Endothelial cell of umbilical vein (primary cell): ENCODE results near the gene AGBL5. TPM values are rescaled to one million over a fixed set of nuclear protein-coding genes. Genes with fewer than 3 reads are reported as not detected.

Experiments
- BruUV-seq: library from RNA; stranded (reverse); fragments of 400-500 nt; replicated peaks from 2 replicates; lab custom pipeline; 2021; lab: Mats Ljungman, UMichigan
- CTCF ChIA-PET: fragments of 300-600, 350-600 bp; sonication (Branson Sonifier 250); formaldehyde crosslinking; loops from one replicate; lab custom pipeline; 2021; ENCODE audit warnings: antibody characterized with exemption, inconsistent platforms; lab: Charles Lee
- POLR2A ChIA-PET: fragments of 300-600, 350-600 bp; sonication (Branson Sonifier 250); formaldehyde crosslinking; loops from one replicate; lab custom pipeline; 2021; ENCODE audit warnings: antibody characterized with exemption, inconsistent platforms; lab: Charles Lee
- DNase-seq: peaks from one replicate; pipeline ENCODE4 v3.0.0-alpha.2; 2011; ENCODE audit warnings: low read depth, low spot score
- FAIRE-seq: peaks from 2 replicates; lab custom pipeline; 2011; peaks lifted over from hg19 to GRCh38; lab: Jason Lieb, UNC
- H2AFZ ChIP-seq: 2 replicates; pipeline ENCODE4 v1.6.0; 2012; ENCODE audit warnings: low read depth, low read length, control low read depth, inconsistent platforms
- H3K27ac ChIP-seq: 2 replicates; pipeline ENCODE4 v1.5.1; 2011; ENCODE audit warnings: low read depth, mild to moderate bottlenecking, control low read depth, low read length, moderate library complexity; ENCODE audit not compliant: insufficient read depth
- H3K27me3 ChIP-seq, 2 experiments: 2 replicates each; pipeline versions ENCODE4 v1.6.0 to v1.6.1; 2011; ENCODE audit warnings: low read length in 2 of 2, mixed read lengths in 1 of 2; ENCODE audit not compliant: control insufficient read depth in 2 of 2, insufficient read depth in 2 of 2
- H3K36me3 ChIP-seq, 2 experiments: 2 replicates in 1 of 2; 3 replicates in 1 of 2; pipeline ENCODE4 v1.5.1; 2011; ENCODE audit warnings: low read length in 2 of 2, mild to moderate bottlenecking in 1 of 2, moderate library complexity in 1 of 2; ENCODE audit not compliant: control insufficient read depth in 2 of 2, insufficient read depth in 2 of 2; ENCODE audit errors: extremely low read depth in 1 of 2
- H3K4me1 ChIP-seq: 3 replicates; pipeline ENCODE4 v1.5.1; 2011; ENCODE audit warnings: mild to moderate bottlenecking, low read length; ENCODE audit not compliant: control insufficient read depth, insufficient read depth; ENCODE audit errors: extremely low read depth
- H3K4me2 ChIP-seq: 2 replicates; pipeline ENCODE4 v1.6.1; 2011; ENCODE audit warnings: low read length, control low read depth, mixed read lengths; ENCODE audit not compliant: insufficient read depth
- H3K4me3 ChIP-seq, 3 experiments: fragments of 200-600 bp in 1 of 3; sonication (generic), shearing (Covaris generic) in 1 of 3; replicated peaks in 1 of 3; 2 replicates each; pipeline ENCODE4 v1.5.1; 2011 to 2016; ENCODE audit warnings: control low read depth in 3 of 3, low read length in 3 of 3, mild to moderate bottlenecking in 2 of 3, inconsistent platforms in 1 of 3, low read depth in 1 of 3, moderate library complexity in 1 of 3; ENCODE audit not compliant: insufficient read depth in 1 of 3
- H3K79me2 ChIP-seq: 2 replicates; pipeline ENCODE4 v1.6.0; 2012; ENCODE audit warnings: low read length, inconsistent platforms; ENCODE audit not compliant: control insufficient read depth, insufficient read depth
- H3K9ac ChIP-seq: replicated peaks from 2 replicates; pipeline ENCODE3; 2011; ENCODE audit warnings: low read length, control low read depth; ENCODE audit not compliant: insufficient read depth; ENCODE audit errors: extremely low read depth
- H3K9me1 ChIP-seq: replicated peaks from 3 replicates; pipeline ENCODE4 v1.6.0; 2011; ENCODE audit warnings: mild to moderate bottlenecking, low read length; ENCODE audit not compliant: control insufficient read depth, insufficient read depth; ENCODE audit errors: extremely low read depth
- H3K9me3 ChIP-seq: replicated peaks from 2 replicates; pipeline ENCODE4 v1.5.1; 2012; ENCODE audit warnings: low read length, inconsistent platforms; ENCODE audit not compliant: control insufficient read depth, insufficient read depth
- H4K20me1 ChIP-seq: replicated peaks from 2 replicates; pipeline ENCODE3; 2011; ENCODE audit warnings: mild to moderate bottlenecking, low read length; ENCODE audit not compliant: control insufficient read depth, insufficient read depth; ENCODE audit errors: extremely low read depth
- EZH2 ChIP-seq: IDR thresholded peaks from 2 replicates; pipeline ENCODE4 v1.6.1; 2012; ENCODE audit warnings: borderline replicate concordance, low read depth, mild to moderate bottlenecking, moderate library complexity, low read length, inconsistent platforms; ENCODE audit not compliant: severe bottlenecking
- FOS ChIP-seq: IDR thresholded peaks from 2 replicates; pipeline ENCODE4 v1.6.1; 2011; ENCODE audit warnings: mild to moderate bottlenecking, low read length, moderate library complexity, borderline replicate concordance; ENCODE audit not compliant: insufficient read depth
- GATA2 ChIP-seq: IDR thresholded peaks from 2 replicates; pipeline ENCODE4 v1.7.0; 2011; ENCODE audit warnings: low read depth, mild to moderate bottlenecking, moderate library complexity, mixed read lengths, low read length; ENCODE audit not compliant: insufficient read length, insufficient read depth
- JUN ChIP-seq: IDR thresholded peaks from 2 replicates; pipeline ENCODE4 v1.6.1; 2011; ENCODE audit warnings: borderline replicate concordance, low read depth; ENCODE audit not compliant: insufficient read length, insufficient read depth
- MAX ChIP-seq: IDR thresholded peaks from 2 replicates; pipeline ENCODE4 v1.6.1; 2011; ENCODE audit not compliant: insufficient read depth, insufficient read length
- MYC ChIP-seq: IDR thresholded peaks from one replicate; pipeline ENCODE4 v1.6.1; 2011; ENCODE audit warnings: mild to moderate bottlenecking, low read depth, low read length
- POLR2A ChIP-seq: IDR thresholded peaks from 2 replicates; pipeline ENCODE4 v1.6.1; 2012; ENCODE audit warnings: low read depth, mild to moderate bottlenecking, control low read depth, low read length
- POLR2AphosphoS5 ChIP-seq: IDR thresholded peaks from 2 replicates; pipeline ENCODE4 v1.6.1; 2012; ENCODE audit warnings: low read depth, mild to moderate bottlenecking, control low read depth, low read length, moderate library complexity; ENCODE audit not compliant: insufficient read depth
- dilution Hi-C: fragments of 300-500 bp; cut with MboI; formaldehyde crosslinking; loops from one replicate; pipeline ENCODE4 v1.15.0; 2019; ENCODE audit warnings: low sequenced_read_pairs; ENCODE audit not compliant: extremely low pct_ligation_motif_present
- intact Hi-C: fragments of 100-400 bp; cut with micrococcal nuclease; formaldehyde crosslinking; loops from one replicate; pipeline ENCODE4 v1.10.0; 2022
- polyA plus RNA-seq, 4 experiments: library from polyadenylated mRNA; depleted of rRNA in 3 of 4; stranded (reverse) in 3 of 4; unstranded in 1 of 4; fragments of >200 nt; gene quantifications; 2 replicates each; pipeline versions ENCODE4 v1.2.1 to v1.2.3, GENCODE V29; 2011 to 2012; ENCODE audit warnings: missing spikeins in 1 of 4
- total RNA-seq: library from RNA; stranded (reverse); gene quantifications from 2 replicates; pipeline ENCODE4 v1.2.3, GENCODE V29; 2021
- TF ChIP-seq, protein P1 (sequence below), 2 donors: IDR thresholded peaks; 1 replicate in 1 of 2; 2 replicates in 1 of 2; pipeline ENCODE4 v1.5.1; 2011; ENCODE audit warnings: low read length in 2 of 2, mild to moderate bottlenecking in 2 of 2, moderate library complexity in 2 of 2, control low read depth in 1 of 2, inconsistent platforms in 1 of 2, low read depth in 1 of 2; ENCODE audit not compliant: insufficient read depth in 1 of 2; ENCODE audit errors: extremely low read depth in 1 of 2

The AGBL5 gene
- total and polyA plus RNA-seq, 2 donors (not counting 3 experiments of a cell fraction or from before 2014, with no cell fraction given): 28.2 to 41.9 TPM

DNA sequence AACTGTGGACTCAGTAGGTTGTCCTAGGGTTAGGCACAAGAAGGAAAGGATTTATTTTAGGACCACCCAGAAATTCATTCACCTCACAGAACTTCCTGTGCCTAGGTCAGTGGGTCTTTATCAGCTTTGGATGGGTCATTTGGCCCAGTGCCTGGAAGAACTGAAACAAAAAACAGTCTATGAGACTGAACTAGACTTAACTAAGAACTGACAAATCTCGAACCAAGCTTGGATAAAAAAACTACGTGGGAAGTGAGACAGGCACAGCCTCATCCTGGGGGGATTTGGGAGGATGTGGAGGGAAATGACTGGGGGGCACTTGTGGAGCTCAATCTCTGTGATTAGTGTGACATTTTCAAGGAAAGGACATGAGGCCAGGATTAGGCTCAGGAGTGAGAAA, 22.3 kb downstream of the AGBL5 start:
- CTCF ChIA-PET: interaction anchor here (0.9 kb wide), 1 partner anchor 10 kb away, joined by 3 read pairs; no protein-coding TSS in a partner anchor
- H4K20me1 ChIP-seq: no peaks in the 10 kb centered on the region
- no peak overlapping the region for H3K9ac ChIP-seq
- no peak overlapping the region for H3K4me3 ChIP-seq
- intact Hi-C loops (loop anchor here (2.0 kb wide), 1 partner anchor 225 kb away; the partner anchor contains the start of gene DPYSL5), dilution Hi-C loops (no loop called here)
- H3K9me3 ChIP-seq: no peaks in the 10 kb centered on the region
- TF ChIP-seq GATA2: no peak
- TF ChIP-seq FOS: no peak
- TF ChIP-seq, protein P1, sequence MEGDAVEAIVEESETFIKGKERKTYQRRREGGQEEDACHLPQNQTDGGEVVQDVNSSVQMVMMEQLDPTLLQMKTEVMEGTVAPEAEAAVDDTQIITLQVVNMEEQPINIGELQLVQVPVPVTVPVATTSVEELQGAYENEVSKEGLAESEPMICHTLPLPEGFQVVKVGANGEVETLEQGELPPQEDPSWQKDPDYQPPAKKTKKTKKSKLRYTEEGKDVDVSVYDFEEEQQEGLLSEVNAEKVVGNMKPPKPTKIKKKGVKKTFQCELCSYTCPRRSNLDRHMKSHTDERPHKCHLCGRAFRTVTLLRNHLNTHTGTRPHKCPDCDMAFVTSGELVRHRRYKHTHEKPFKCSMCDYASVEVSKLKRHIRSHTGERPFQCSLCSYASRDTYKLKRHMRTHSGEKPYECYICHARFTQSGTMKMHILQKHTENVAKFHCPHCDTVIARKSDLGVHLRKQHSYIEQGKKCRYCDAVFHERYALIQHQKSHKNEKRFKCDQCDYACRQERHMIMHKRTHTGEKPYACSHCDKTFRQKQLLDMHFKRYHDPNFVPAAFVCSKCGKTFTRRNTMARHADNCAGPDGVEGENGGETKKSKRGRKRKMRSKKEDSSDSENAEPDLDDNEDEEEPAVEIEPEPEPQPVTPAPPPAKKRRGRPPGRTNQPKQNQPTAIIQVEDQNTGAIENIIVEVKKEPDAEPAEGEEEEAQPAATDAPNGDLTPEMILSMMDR (IDR thresholded peaks at IDR 0.05; ENCODE audit: extremely low read depth in 1 of 2, insufficient read depth in 1 of 2, low read depth in 1 of 2, low read length in 2 of 2): no peak
- no peak for TF ChIP-seq POLR2AphosphoS5
- TF ChIP-seq POLR2A: no peak
- no peak for TF ChIP-seq MYC
- TF ChIP-seq JUN: no peak
- no peak for TF ChIP-seq EZH2
- no peak for TF ChIP-seq MAX
- FAIRE-seq (no peak), DNase-seq (no peak)
- H3K4me2 ChIP-seq: no peak overlapping the region
- peaks cover 17% of the 10 kb centered on the region for H3K4me1 ChIP-seq
- POLR2A ChIA-PET: interaction anchor here (1.2 kb wide), 1 partner anchor 23 kb away, joined by 4 read pairs; the partner anchor contains the start of gene AGBL5
- H3K27ac ChIP-seq: no peak overlapping the region
- H3K79me2 ChIP-seq: peaks cover 25% of the 10 kb centered on the region
- H3K36me3 ChIP-seq: peaks cover 5 to 6% of the 10 kb centered on the region in 2 experiments
- H2AFZ ChIP-seq: no peak overlapping the region
- no TSS peak for BruUV-seq
- H3K27me3 ChIP-seq: no peaks in the 10 kb centered on the region
- no peaks in the 10 kb centered on the region for H3K9me1 ChIP-seq
